ENCODE measurements around the gene GABRB1.

Gene GABRB1

DNA sequence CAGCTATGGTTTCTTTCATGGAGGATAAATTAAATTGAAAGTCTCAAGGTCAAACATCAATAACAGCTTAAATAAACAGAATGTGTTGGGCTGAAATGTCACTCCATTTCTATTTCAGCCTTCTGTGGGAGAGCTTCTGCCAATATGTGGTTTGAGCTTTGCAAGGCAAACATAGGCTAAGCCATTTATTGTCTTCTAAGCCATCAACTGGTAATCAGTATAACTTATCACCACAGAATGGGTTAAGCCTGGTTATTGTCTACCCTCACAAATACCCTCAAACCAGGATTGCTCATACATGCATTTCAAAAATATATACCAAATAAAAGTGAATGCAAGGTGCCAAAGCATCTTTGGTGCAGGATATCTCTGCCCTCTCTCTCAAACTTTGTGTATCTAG lies 52.7 kb downstream of the GABRB1 start:
- Mint-ChIP-seq H3K4me1 (peaks cover 34% of the 10 kb centered on the region), H3K9me3 (no peaks in the 10 kb centered on the region), H3K36me3 (ENCODE audit: low read depth) (no peaks in the 10 kb centered on the region), H3K27me3 (ENCODE audit: low read depth, poor library complexity) (peaks cover 6% of the 10 kb centered on the region), H3K4me3 (no peak overlapping the region), H3K27ac (no peak overlapping the region)
- DNase-seq: no peak
- TF ChIP-seq, protein P1, sequence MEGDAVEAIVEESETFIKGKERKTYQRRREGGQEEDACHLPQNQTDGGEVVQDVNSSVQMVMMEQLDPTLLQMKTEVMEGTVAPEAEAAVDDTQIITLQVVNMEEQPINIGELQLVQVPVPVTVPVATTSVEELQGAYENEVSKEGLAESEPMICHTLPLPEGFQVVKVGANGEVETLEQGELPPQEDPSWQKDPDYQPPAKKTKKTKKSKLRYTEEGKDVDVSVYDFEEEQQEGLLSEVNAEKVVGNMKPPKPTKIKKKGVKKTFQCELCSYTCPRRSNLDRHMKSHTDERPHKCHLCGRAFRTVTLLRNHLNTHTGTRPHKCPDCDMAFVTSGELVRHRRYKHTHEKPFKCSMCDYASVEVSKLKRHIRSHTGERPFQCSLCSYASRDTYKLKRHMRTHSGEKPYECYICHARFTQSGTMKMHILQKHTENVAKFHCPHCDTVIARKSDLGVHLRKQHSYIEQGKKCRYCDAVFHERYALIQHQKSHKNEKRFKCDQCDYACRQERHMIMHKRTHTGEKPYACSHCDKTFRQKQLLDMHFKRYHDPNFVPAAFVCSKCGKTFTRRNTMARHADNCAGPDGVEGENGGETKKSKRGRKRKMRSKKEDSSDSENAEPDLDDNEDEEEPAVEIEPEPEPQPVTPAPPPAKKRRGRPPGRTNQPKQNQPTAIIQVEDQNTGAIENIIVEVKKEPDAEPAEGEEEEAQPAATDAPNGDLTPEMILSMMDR (IDR thresholded peaks at IDR 0.05): no peak

DNA sequence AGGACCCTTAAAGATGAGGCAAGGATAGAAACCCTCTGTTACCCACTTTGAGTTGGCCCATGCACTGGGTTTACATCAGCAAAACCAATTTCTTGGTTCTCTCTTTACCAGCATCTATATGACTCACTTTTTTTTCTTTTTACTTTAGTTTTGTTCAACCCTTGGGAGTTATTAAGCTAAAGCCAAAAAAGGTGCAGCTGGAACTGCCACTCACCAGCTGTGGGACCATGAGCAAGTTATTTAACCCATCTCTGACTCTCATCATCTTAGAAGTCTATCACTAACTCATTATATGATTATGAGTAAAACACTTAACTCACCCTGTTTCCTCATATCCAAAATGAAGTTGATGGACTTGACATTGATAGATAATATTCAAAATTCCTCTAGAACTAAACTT lies 53.4 kb downstream of the GABRB1 start:
- no peak overlapping the region for H3K27ac Mint-ChIP-seq
- H3K4me1 Mint-ChIP-seq: peaks cover 34% of the 10 kb centered on the region
- peaks cover 6% of the 10 kb centered on the region for H3K27me3 Mint-ChIP-seq (ENCODE audit: low read depth, poor library complexity)
- DNase-seq: no peak
- H3K4me3 Mint-ChIP-seq: no peak overlapping the region
- no peaks in the 10 kb centered on the region for H3K9me3 Mint-ChIP-seq
- TF ChIP-seq, protein P1 (IDR thresholded peaks at IDR 0.05): no peak
- H3K36me3 Mint-ChIP-seq (ENCODE audit: low read depth): no peaks in the 10 kb centered on the region

DNA sequence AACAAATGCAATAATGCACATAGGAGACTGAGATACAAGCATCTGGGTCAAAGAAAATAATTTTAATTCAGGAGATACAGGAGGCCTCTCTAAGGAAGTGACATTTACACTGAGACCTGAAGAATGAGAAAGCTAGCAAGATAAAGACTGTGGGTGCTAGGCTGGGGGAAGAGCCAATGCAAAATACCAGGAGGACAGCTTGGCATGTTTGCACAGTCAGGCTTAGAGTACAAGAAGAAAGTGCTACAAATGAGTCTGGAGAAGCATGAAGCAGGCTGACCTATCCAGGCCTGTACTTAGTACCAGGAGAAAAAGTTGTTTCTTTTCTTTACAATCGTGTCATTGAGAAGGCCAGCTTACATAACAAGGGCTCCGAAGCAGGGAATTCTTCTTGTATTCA lies 56.9 kb downstream of the GABRB1 start:
- no peaks in the 10 kb centered on the region for H3K36me3 Mint-ChIP-seq (ENCODE audit: low read depth)
- no peak for DNase-seq
- H3K27ac Mint-ChIP-seq: no peak overlapping the region
- peaks cover 6% of the 10 kb centered on the region for H3K27me3 Mint-ChIP-seq (ENCODE audit: low read depth, poor library complexity)
- TF ChIP-seq, protein P1 (IDR thresholded peaks at IDR 0.05): no peak
- H3K4me3 Mint-ChIP-seq: no peak overlapping the region
- no peaks in the 10 kb centered on the region for H3K9me3 Mint-ChIP-seq
- H3K4me1 Mint-ChIP-seq: peaks cover 25% of the 10 kb centered on the region

DNA sequence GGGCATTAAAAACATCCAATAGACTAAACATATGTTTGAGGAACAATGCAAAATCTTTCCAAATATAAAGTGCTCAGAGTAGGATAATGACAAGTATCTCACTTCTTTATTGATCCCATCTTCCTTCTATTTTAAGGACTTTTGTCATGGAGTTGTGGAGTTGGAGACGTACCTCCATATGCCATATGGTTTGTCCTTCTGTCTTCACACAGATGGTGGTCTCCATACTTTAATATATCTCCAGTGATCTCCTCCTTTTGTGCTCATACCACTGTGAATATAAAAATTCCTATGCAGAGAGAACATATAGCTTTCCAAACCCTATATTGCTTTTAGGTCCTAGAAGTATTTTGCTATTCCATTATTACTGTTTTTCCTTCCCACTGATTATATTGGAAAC lies 64.5 kb downstream of the GABRB1 start:
- Mint-ChIP-seq H3K4me3 (no peak overlapping the region), H3K36me3 (ENCODE audit: low read depth) (no peaks in the 10 kb centered on the region), H3K4me1 (no peaks in the 10 kb centered on the region), H3K27me3 (ENCODE audit: low read depth, poor library complexity) (peaks cover 4% of the 10 kb centered on the region), H3K27ac (no peak overlapping the region), H3K9me3 (no peaks in the 10 kb centered on the region)
- TF ChIP-seq, protein P1 (IDR thresholded peaks at IDR 0.05): no peak
- DNase-seq: no peak

DNA sequence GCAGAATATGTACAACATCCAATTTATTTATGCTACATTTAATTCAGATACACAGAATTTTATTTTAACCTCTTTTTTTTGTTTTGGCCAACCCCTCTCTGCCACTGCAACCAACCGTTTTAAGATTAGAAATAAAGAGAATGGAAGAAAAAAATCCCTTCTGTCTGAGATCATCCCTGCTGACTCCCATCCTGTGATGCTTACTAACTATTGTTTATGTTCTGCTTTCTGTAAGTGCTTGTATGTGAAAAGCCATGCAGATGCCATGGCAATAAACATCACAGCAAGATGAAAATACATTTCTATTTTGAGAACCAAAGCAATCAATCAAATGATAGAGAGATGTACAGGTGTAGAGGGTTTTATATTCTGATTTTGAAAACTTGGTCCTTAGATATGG lies 70.1 kb downstream of the GABRB1 start:
- no peaks in the 10 kb centered on the region for H3K4me1 Mint-ChIP-seq
- TF ChIP-seq, protein P1 (IDR thresholded peaks at IDR 0.05): no peak
- no peaks in the 10 kb centered on the region for H3K36me3 Mint-ChIP-seq (ENCODE audit: low read depth)
- no peak for DNase-seq
- H3K27me3 Mint-ChIP-seq (ENCODE audit: low read depth, poor library complexity): peaks cover 7% of the 10 kb centered on the region
- no peaks in the 10 kb centered on the region for H3K9me3 Mint-ChIP-seq
- H3K27ac Mint-ChIP-seq: no peak overlapping the region
- no peak overlapping the region for H3K4me3 Mint-ChIP-seq

DNA sequence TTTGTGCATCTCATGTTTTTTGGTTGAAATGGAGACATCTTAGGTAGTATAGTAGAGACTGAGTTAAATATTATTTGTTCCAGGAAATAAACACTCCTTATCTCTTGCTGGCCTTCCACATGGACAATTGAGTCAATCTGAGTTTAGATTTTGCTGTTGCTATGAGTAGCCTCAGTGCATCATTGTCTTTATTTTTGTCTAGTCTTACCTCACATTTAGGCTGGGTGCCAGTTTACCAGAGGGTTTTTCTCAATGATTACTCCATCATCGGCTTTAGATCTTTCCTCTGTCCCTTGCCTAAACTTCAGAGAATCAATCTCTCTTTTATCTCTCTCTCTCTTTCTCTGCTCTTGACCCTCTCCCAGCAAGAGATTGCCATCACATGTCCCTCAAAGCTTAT lies 73.6 kb downstream of the GABRB1 start:
- Mint-ChIP-seq H3K36me3 (ENCODE audit: low read depth) (no peaks in the 10 kb centered on the region), H3K4me3 (no peak overlapping the region), H3K9me3 (no peaks in the 10 kb centered on the region), H3K27me3 (ENCODE audit: low read depth, poor library complexity) (peaks cover 6% of the 10 kb centered on the region), H3K27ac (no peak overlapping the region), H3K4me1 (no peaks in the 10 kb centered on the region)
- TF ChIP-seq, protein P1 (IDR thresholded peaks at IDR 0.05): no peak
- no peak for DNase-seq

Data from nephron progenitor cell (in vitro differentiated cells).